HepG2 (cell line): ENCODE results near the gene MSMO1. TPM values are rescaled to one million over a fixed set of nuclear protein-coding genes. Genes with fewer than 3 reads are reported as not detected.

ENCODE experiments used
- ARNTL ChIP-seq: sonication (generic); formaldehyde crosslinking; IDR thresholded peaks from 2 replicates; pipeline ENCODE4 v1.4.0; 2020; ENCODE audit warnings: mild to moderate bottlenecking, missing genetic modification reagents
- CREB3 ChIP-seq: sonication (generic); formaldehyde crosslinking; IDR thresholded peaks from 2 replicates; pipeline ENCODE4 v1.5.0; 2020; ENCODE audit warnings: missing genetic modification reagents
- KMT2A ChIP-seq: sonication (generic); formaldehyde crosslinking; IDR thresholded peaks from 2 replicates; pipeline ENCODE4 v1.4.0; 2020; ENCODE audit warnings: missing genetic modification reagents
- NR2F6 ChIP-seq, 2 experiments: IDR thresholded peaks; 2 replicates each; pipeline ENCODE4 v1.6.1; 2016; ENCODE audit warnings: antibody characterized with exemption in 1 of 2, mild to moderate bottlenecking in 1 of 2
- ZBTB21 ChIP-seq: sonication (generic); formaldehyde crosslinking; IDR thresholded peaks from 2 replicates; pipeline ENCODE4 v1.4.0; 2020; ENCODE audit warnings: missing genetic modification reagents
- ZBTB7B ChIP-seq: sonication (generic); formaldehyde crosslinking; IDR thresholded peaks from 2 replicates; pipeline ENCODE4 v1.4.0; 2020; ENCODE audit warnings: missing genetic modification reagents
- ZNF337 ChIP-seq: sonication (generic); formaldehyde crosslinking; IDR thresholded peaks from 2 replicates; pipeline ENCODE4 v1.5.1; 2020; ENCODE audit warnings: missing genetic modification reagents, low read depth, mild to moderate bottlenecking, borderline replicate concordance
- ZNF557 ChIP-seq: sonication (generic); formaldehyde crosslinking; IDR thresholded peaks from 2 replicates; pipeline ENCODE4 v1.4.0; 2020; ENCODE audit warnings: missing genetic modification reagents
- polyA plus RNA-seq, 8 experiments: library from polyadenylated mRNA; depleted of rRNA in 3 of 8; stranded (reverse) in 7 of 8; unstranded in 1 of 8; fragments of >200 nt; fragmentation: Illumina TruSeq in 4 of 8; extraction: Trizol in 4 of 8; gene quantifications; 2 replicates each; pipeline versions ENCODE4 v1.2.1 to v1.2.3, GENCODE V29; 2011 to 2016; ENCODE audit warnings: low read depth in 4 of 8, missing spikeins in 1 of 8, mixed read lengths in 1 of 8; ENCODE audit not compliant: insufficient read depth in 1 of 8
- total RNA-seq, 5 experiments: library from RNA; depleted of rRNA; stranded (reverse); fragments of >200 nt; fragmentation: Illumina TruSeq; extraction: Trizol; gene quantifications; 2 replicates each; pipeline ENCODE4 v1.2.3, GENCODE V29; 2016; ENCODE audit warnings: low read depth in 1 of 5
- TF ChIP-seq, protein P1 (sequence below): sonication (generic); formaldehyde crosslinking; conservative IDR thresholded peaks from 2 replicates; pipeline ENCODE4 v1.4.0; 2020; ENCODE audit warnings: missing genetic modification reagents
- TF ChIP-seq, protein P2 (sequence below): IDR thresholded peaks from 2 replicates; pipeline ENCODE4 v1.6.1; 2016; ENCODE audit warnings: low read depth, missing genetic modification reagents, missing compliant biosample characterization
- TF ChIP-seq, protein P3 (sequence below), 2 experiments: IDR thresholded peaks; 2 replicates each; pipeline ENCODE4 v1.6.1; 2011 to 2012; ENCODE audit warnings: low read length in 2 of 2, borderline replicate concordance in 1 of 2, low read depth in 1 of 2, mild to moderate bottlenecking in 1 of 2, moderate library complexity in 1 of 2
- TF ChIP-seq, protein P4 (sequence below): sonication (generic); formaldehyde crosslinking; IDR thresholded peaks from 2 replicates; pipeline ENCODE4 v1.8.1; 2023; ENCODE audit warnings: mild to moderate bottlenecking, inconsistent platforms, moderate library complexity, missing genetic modification reagents, borderline replicate concordance
- TF ChIP-seq, protein P5 (sequence below): sonication (generic); formaldehyde crosslinking; IDR thresholded peaks from 2 replicates; pipeline ENCODE4 v1.4.0; 2020; ENCODE audit warnings: missing genetic modification reagents
- TF ChIP-seq, protein P6 (sequence below): sonication (generic); formaldehyde crosslinking; IDR thresholded peaks from 2 replicates; pipeline ENCODE4 v1.4.0; 2020; ENCODE audit warnings: mild to moderate bottlenecking, missing genetic modification reagents

MSMO1 gene
- total and polyA plus RNA-seq, 2 of the 13 experiments (the other 11 are each of a cell fraction or from before 2014, with no cell fraction given) = 98.1 to 216 TPM

GRCh38 chr4:165367040-165367439 lies 39.6 kb downstream of the MSMO1 start (continued):
- TF ChIP-seq ZNF337 (CRISPR knock-in tag) = no peak
- TF ChIP-seq, protein P1, sequence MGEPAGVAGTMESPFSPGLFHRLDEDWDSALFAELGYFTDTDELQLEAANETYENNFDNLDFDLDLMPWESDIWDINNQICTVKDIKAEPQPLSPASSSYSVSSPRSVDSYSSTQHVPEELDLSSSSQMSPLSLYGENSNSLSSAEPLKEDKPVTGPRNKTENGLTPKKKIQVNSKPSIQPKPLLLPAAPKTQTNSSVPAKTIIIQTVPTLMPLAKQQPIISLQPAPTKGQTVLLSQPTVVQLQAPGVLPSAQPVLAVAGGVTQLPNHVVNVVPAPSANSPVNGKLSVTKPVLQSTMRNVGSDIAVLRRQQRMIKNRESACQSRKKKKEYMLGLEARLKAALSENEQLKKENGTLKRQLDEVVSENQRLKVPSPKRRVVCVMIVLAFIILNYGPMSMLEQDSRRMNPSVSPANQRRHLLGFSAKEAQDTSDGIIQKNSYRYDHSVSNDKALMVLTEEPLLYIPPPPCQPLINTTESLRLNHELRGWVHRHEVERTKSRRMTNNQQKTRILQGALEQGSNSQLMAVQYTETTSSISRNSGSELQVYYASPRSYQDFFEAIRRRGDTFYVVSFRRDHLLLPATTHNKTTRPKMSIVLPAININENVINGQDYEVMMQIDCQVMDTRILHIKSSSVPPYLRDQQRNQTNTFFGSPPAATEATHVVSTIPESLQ = no peak
- TF ChIP-seq, protein P2, sequence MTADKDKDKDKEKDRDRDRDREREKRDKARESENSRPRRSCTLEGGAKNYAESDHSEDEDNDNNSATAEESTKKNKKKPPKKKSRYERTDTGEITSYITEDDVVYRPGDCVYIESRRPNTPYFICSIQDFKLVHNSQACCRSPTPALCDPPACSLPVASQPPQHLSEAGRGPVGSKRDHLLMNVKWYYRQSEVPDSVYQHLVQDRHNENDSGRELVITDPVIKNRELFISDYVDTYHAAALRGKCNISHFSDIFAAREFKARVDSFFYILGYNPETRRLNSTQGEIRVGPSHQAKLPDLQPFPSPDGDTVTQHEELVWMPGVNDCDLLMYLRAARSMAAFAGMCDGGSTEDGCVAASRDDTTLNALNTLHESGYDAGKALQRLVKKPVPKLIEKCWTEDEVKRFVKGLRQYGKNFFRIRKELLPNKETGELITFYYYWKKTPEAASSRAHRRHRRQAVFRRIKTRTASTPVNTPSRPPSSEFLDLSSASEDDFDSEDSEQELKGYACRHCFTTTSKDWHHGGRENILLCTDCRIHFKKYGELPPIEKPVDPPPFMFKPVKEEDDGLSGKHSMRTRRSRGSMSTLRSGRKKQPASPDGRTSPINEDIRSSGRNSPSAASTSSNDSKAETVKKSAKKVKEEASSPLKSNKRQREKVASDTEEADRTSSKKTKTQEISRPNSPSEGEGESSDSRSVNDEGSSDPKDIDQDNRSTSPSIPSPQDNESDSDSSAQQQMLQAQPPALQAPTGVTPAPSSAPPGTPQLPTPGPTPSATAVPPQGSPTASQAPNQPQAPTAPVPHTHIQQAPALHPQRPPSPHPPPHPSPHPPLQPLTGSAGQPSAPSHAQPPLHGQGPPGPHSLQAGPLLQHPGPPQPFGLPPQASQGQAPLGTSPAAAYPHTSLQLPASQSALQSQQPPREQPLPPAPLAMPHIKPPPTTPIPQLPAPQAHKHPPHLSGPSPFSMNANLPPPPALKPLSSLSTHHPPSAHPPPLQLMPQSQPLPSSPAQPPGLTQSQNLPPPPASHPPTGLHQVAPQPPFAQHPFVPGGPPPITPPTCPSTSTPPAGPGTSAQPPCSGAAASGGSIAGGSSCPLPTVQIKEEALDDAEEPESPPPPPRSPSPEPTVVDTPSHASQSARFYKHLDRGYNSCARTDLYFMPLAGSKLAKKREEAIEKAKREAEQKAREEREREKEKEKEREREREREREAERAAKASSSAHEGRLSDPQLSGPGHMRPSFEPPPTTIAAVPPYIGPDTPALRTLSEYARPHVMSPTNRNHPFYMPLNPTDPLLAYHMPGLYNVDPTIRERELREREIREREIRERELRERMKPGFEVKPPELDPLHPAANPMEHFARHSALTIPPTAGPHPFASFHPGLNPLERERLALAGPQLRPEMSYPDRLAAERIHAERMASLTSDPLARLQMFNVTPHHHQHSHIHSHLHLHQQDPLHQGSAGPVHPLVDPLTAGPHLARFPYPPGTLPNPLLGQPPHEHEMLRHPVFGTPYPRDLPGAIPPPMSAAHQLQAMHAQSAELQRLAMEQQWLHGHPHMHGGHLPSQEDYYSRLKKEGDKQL (CRISPR knock-in tag) = 0 out of 2 replicates have a peak, but pooled peaks have one; percentile 21
- TF ChIP-seq KMT2A (CRISPR knock-in tag) = peak; percentile 49; the same call in 1 of the 2 replicates
- TF ChIP-seq, protein P3, sequence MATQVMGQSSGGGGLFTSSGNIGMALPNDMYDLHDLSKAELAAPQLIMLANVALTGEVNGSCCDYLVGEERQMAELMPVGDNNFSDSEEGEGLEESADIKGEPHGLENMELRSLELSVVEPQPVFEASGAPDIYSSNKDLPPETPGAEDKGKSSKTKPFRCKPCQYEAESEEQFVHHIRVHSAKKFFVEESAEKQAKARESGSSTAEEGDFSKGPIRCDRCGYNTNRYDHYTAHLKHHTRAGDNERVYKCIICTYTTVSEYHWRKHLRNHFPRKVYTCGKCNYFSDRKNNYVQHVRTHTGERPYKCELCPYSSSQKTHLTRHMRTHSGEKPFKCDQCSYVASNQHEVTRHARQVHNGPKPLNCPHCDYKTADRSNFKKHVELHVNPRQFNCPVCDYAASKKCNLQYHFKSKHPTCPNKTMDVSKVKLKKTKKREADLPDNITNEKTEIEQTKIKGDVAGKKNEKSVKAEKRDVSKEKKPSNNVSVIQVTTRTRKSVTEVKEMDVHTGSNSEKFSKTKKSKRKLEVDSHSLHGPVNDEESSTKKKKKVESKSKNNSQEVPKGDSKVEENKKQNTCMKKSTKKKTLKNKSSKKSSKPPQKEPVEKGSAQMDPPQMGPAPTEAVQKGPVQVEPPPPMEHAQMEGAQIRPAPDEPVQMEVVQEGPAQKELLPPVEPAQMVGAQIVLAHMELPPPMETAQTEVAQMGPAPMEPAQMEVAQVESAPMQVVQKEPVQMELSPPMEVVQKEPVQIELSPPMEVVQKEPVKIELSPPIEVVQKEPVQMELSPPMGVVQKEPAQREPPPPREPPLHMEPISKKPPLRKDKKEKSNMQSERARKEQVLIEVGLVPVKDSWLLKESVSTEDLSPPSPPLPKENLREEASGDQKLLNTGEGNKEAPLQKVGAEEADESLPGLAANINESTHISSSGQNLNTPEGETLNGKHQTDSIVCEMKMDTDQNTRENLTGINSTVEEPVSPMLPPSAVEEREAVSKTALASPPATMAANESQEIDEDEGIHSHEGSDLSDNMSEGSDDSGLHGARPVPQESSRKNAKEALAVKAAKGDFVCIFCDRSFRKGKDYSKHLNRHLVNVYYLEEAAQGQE (IDR thresholded peaks at IDR 0.05; ENCODE audit: borderline replicate concordance in 1 of 2, low read depth in 1 of 2, low read length in 2 of 2) = peak in 1 of 2 experiments; percentile 58; a peak in 2 of 4 replicates
- peak; percentile 83 for TF ChIP-seq NR2F6 (IDR thresholded peaks at IDR 0.05)
- peak; percentile 92 for TF ChIP-seq NR2F6 (CRISPR knock-in tag; IDR thresholded peaks at IDR 0.05)
- no peak for TF ChIP-seq CREB3
- TF ChIP-seq ZBTB21 (CRISPR knock-in tag) = no peak
- peak; percentile 32; the same call in 1 of the 2 replicates for TF ChIP-seq ZBTB7B
- no peak for TF ChIP-seq ZNF557 (CRISPR knock-in tag)
- TF ChIP-seq, protein P4, sequence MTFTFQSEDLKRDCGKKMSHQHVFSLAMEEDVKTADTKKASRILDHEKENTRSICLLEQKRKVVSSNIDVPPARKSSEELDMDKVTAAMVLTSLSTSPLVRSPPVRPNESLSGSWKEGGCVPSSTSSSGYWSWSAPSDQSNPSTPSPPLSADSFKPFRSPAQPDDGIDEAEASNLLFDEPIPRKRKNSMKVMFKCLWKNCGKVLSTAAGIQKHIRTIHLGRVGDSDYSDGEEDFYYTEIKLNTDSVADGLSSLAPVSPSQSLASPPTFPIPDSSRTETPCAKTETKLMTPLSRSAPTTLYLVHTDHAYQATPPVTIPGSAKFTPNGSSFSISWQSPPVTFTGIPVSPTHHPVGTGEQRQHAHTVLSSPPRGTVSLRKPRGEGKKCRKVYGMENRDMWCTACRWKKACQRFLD = no peak
- TF ChIP-seq, protein P5, sequence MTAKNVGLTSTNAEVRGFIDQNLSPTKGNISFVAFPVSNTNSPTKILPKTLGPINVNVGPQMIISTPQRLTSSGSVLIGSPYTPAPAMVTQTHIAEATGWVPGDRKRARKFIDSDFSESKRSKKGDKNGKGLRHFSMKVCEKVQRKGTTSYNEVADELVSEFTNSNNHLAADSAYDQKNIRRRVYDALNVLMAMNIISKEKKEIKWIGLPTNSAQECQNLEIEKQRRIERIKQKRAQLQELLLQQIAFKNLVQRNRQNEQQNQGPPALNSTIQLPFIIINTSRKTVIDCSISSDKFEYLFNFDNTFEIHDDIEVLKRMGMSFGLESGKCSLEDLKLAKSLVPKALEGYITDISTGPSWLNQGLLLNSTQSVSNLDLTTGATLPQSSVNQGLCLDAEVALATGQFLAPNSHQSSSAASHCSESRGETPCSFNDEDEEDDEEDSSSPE (CRISPR knock-in tag) = no peak
- TF ChIP-seq, protein P6, sequence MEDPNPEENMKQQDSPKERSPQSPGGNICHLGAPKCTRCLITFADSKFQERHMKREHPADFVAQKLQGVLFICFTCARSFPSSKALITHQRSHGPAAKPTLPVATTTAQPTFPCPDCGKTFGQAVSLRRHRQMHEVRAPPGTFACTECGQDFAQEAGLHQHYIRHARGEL (CRISPR knock-in tag) = no peak
- TF ChIP-seq ARNTL (CRISPR knock-in tag) = peak; percentile 61; the same call in 1 of the 2 replicates
